Gastrocnemius medialis (tissue), 4 donors: ENCODE data around the gene OR7G2. TPM values are rescaled to one million over a fixed set of nuclear protein-coding genes. Genes with fewer than 3 reads are reported as not detected.

Experiments used
- ATAC-seq, 2 donors: fragments of 150-250 bp; one replicate each; pipeline ENCODE4 v1.9.1; 2016
- DNase-seq, 2 donors: peaks; one replicate each; pipeline ENCODE4 v3.0.0-alpha.2; 2019
- H3K27ac ChIP-seq, 4 donors: fragments of 200-600 bp; sonication (generic); 1 replicate in 1 of 4; 2 replicates in 3 of 4; pipeline ENCODE4 v1.5.1; 2016 to 2018; ENCODE audit warnings: mild to moderate bottlenecking in 2 of 4, moderate library complexity in 1 of 4
- H3K27me3 ChIP-seq, 3 donors: fragments of 200-600 bp; sonication (generic) in 2 of 3; 1 replicate in 1 of 3; 2 replicates in 2 of 3; pipeline versions ENCODE4 v1.5.1 to v1.6.0; 2016 to 2019; ENCODE audit warnings: mild to moderate bottlenecking in 1 of 3, moderate library complexity in 1 of 3
- H3K36me3 ChIP-seq, 2 donors: fragments of 200-600 bp; sonication (generic) in 1 of 2; one replicate each; pipeline ENCODE4 v1.5.1; 2017 to 2018
- H3K4me1 ChIP-seq, 2 donors: fragments of 200-600 bp; sonication (generic) in 1 of 2; one replicate each; pipeline ENCODE4 v1.5.1; 2016 to 2017; ENCODE audit warnings: mild to moderate bottlenecking in 2 of 2
- H3K4me3 ChIP-seq, 4 donors: fragments of 200-600 bp; sonication (generic) in 3 of 4; 1 replicate in 1 of 4; 2 replicates in 3 of 4; pipeline ENCODE4 v1.5.1; 2016 to 2019; ENCODE audit warnings: mild to moderate bottlenecking in 2 of 4
- H3K9me3 ChIP-seq, 3 donors: fragments of 200-600 bp; sonication (generic) in 2 of 3; 1 replicate in 1 of 3; 2 replicates in 2 of 3; pipeline ENCODE4 v1.5.1; 2016 to 2019
- POLR2A ChIP-seq, 2 donors: fragments of 450-650 bp; IDR thresholded peaks; one replicate each; pipeline ENCODE4 v1.6.1; 2017; ENCODE audit warnings: antibody characterized with exemption in 2 of 2, mild to moderate bottlenecking in 2 of 2, moderate library complexity in 2 of 2
- in situ Hi-C, 4 donors: fragments of 200-750 bp; cut with MboI; loops; one replicate each; pipeline versions ENCODE4 v1.15.0 to v1.8.0; 2017; ENCODE audit warnings: low sequenced_read_pairs in 4 of 4
- intact Hi-C: fragments of 100-400 bp; cut with DNase I; formaldehyde crosslinking; loops from one replicate; pipeline ENCODE4 v1.15.1; 2023; ENCODE audit warnings: low total_unique reads
- total RNA-seq, 4 donors: library from RNA; depleted of rRNA; stranded (reverse); fragments of >200 nt; gene quantifications; one replicate each; pipeline versions ENCODE4 v1.1.0 to v1.2.3, GENCODE V29; 2016
- TF ChIP-seq, protein P1 (sequence below), 5 experiments: fragments of 450-650 bp in 3 of 5; fragments of 200-600 bp in 2 of 5; sonication (generic) in 2 of 5; IDR thresholded peaks in 4 of 5; conservative IDR thresholded peaks in 1 of 5; 1 replicate in 4 of 5; 2 replicates in 1 of 5; pipeline ENCODE4 v1.5.1; 2016 to 2019; ENCODE audit warnings: antibody characterized with exemption in 5 of 5, mild to moderate bottlenecking in 3 of 5, moderate library complexity in 3 of 5

The OR7G2 gene
- total RNA-seq, 4 donors from 2014 or later = not detected

DNA sequence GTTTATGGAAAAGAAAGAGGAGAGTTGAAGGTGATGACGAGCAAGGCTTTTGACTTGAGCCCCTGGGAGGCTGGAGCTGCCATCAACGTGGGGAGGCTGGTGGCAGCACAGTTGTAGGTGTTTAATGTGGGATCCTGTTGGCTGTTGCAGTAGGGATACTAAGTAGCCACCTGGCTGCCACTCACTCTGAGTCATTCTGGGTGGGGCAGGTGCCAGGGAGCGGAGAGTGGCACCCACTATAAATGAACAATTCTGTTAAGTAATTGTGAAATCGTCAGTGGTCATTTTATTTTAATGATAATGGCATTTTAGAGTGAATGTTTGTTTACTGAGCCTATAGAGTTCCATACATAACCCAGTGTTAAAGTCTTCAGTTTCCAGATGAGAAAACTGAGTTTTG is 42.7 kb upstream of the OR7G2 start:
- in situ Hi-C loops = loop anchor here in 1 of 4 donors (25.0 kb wide), 1 partner anchor 287 kb away; the partner anchor contains the start of gene ZNF266
- Histone ChIP-seq H3K4me1 (peaks cover 0 to 4% of the 10 kb centered on the region in 2 donors), H3K27ac (no peak overlapping the region), H3K27me3 (no peaks in the 10 kb centered on the region), H3K9me3 (peaks cover 0 to 9% (median 3%) of the 10 kb centered on the region in 3 donors), H3K4me3 (no peak overlapping the region), H3K36me3 (peaks cover 0 to 27% of the 10 kb centered on the region in 2 donors)
- TF ChIP-seq, protein P1, sequence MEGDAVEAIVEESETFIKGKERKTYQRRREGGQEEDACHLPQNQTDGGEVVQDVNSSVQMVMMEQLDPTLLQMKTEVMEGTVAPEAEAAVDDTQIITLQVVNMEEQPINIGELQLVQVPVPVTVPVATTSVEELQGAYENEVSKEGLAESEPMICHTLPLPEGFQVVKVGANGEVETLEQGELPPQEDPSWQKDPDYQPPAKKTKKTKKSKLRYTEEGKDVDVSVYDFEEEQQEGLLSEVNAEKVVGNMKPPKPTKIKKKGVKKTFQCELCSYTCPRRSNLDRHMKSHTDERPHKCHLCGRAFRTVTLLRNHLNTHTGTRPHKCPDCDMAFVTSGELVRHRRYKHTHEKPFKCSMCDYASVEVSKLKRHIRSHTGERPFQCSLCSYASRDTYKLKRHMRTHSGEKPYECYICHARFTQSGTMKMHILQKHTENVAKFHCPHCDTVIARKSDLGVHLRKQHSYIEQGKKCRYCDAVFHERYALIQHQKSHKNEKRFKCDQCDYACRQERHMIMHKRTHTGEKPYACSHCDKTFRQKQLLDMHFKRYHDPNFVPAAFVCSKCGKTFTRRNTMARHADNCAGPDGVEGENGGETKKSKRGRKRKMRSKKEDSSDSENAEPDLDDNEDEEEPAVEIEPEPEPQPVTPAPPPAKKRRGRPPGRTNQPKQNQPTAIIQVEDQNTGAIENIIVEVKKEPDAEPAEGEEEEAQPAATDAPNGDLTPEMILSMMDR (IDR thresholded peaks at IDR 0.05 in 4 of 5, conservative IDR thresholded peaks at IDR 0.05 in 1 of 5) = no peak
- intact Hi-C loops = loop anchor here (10.0 kb wide), 2 partner anchors 285 to 475 kb away; partner anchors contain the start of genes ZNF266 and ZNF561
- no peak for DNase-seq
- no peak for ATAC-seq

- H3K9me3 ChIP-seq = peaks cover 0 to 11% (median 4%) of the 10 kb centered on the region in 3 donors
- H3K27me3 ChIP-seq = no peaks in the 10 kb centered on the region
- H3K4me1 ChIP-seq = peaks cover 0 to 4% of the 10 kb centered on the region in 2 donors
- peaks cover 0 to 20% of the 10 kb centered on the region in 2 donors for H3K36me3 ChIP-seq
- intact Hi-C loops (loop anchor here (10.0 kb wide), 2 partner anchors 286 to 476 kb away; partner anchors contain the start of genes ZNF266 and ZNF561), in situ Hi-C loops (loop anchor here in 1 of 4 donors (25.0 kb wide), 1 partner anchor 289 kb away; the partner anchor contains the start of gene ZNF266)
- no peak for DNase-seq
- TF ChIP-seq, protein P1 (IDR thresholded peaks at IDR 0.05 in 4 of 5, conservative IDR thresholded peaks at IDR 0.05 in 1 of 5) = no peak
- TF ChIP-seq POLR2A (IDR thresholded peaks at IDR 0.05) = no peak
- H3K27ac ChIP-seq = no peak overlapping the region
- H3K4me3 ChIP-seq = no peak overlapping the region
- no peak for ATAC-seq
These were observed 41.4 kb upstream of the OR7G2 start for GRCh38 chr19:9148697-9149096.

- Histone ChIP-seq H3K9me3 (peaks cover 0 to 11% (median 4%) of the 10 kb centered on the region in 3 donors), H3K27me3 (no peaks in the 10 kb centered on the region), H3K36me3 (peaks cover 0 to 6% of the 10 kb centered on the region in 2 donors), H3K27ac (no peak overlapping the region), H3K4me1 (peaks cover 4 to 12% of the 10 kb centered on the region in 2 donors), H3K4me3 (no peak overlapping the region)
- intact Hi-C loops = loop anchor here (10.0 kb wide), 2 partner anchors 288 to 478 kb away; partner anchors contain the start of genes ZNF266 and ZNF561
- DNase-seq (no peak), ATAC-seq (no peak)
- TF ChIP-seq POLR2A (IDR thresholded peaks at IDR 0.05) = no peak
- TF ChIP-seq, protein P1 (IDR thresholded peaks at IDR 0.05 in 4 of 5, conservative IDR thresholded peaks at IDR 0.05 in 1 of 5) = no peak
- in situ Hi-C loops = loop anchor here in 1 of 4 donors (25.0 kb wide), 1 partner anchor 290 kb away; the partner anchor contains the start of gene ZNF266
These were observed 39.6 kb upstream of the OR7G2 start for GRCh38 chr19:9146882-9147281.

DNA sequence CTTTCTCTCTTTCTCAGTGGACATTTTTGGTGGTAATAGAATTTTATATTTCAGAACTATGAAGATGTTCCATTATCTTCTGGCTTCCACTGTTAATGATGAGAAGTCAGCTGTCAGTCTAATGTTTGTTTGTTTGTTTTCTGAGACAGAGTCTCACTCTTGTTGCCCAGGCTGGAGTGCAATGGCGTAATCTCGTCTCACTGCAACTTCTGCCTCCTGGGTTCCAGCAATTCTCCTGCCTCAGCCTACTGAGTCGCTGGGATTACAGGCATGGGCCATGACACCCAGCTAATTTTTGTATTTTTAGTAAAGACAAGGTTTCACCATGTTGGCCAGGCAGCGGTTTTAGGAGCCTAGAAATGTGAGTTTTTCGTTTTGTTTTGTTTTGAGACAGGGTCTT is 37.6 kb upstream of the OR7G2 start:
- peaks cover 16 to 20% of the 10 kb centered on the region in 2 donors for H3K4me1 ChIP-seq
- H3K4me3 ChIP-seq = no peak overlapping the region
- no peaks in the 10 kb centered on the region for H3K27me3 ChIP-seq
- ATAC-seq (no peak), DNase-seq (no peak)
- TF ChIP-seq, protein P1 (IDR thresholded peaks at IDR 0.05 in 4 of 5, conservative IDR thresholded peaks at IDR 0.05 in 1 of 5) = no peak
- intact Hi-C loops = loop anchor here (5.0 to 10.0 kb wide), 3 partner anchors 290 to 480 kb away; partner anchors contain the start of genes MBD3L1, ZNF266, ZNF558 and ZNF561
- peaks cover 0 to 6% of the 10 kb centered on the region in 2 donors for H3K36me3 ChIP-seq
- no peak overlapping the region for H3K27ac ChIP-seq
- peaks cover 0 to 11% (median 4%) of the 10 kb centered on the region in 3 donors for H3K9me3 ChIP-seq
- in situ Hi-C loops = loop anchor here in 1 of 4 donors (25.0 kb wide), 1 partner anchor 292 kb away; the partner anchor contains the start of gene ZNF266
